Brain microvascular endothelial cell (primary cell): ENCODE measurements around the gene FBXL20.

Source experiments
- DNase-seq: peaks from one replicate; pipeline ENCODE4 v3.0.0-alpha.2; 2020
- H3K27ac ChIP-seq: fragments of 250-450 bp; sonication (Bioruptor Pico); 2 replicates; pipeline ENCODE4 v1.5.1; 2020; ENCODE audit warnings: mild to moderate bottlenecking, moderate library complexity
- H3K27me3 ChIP-seq: fragments of 250-450 bp; sonication (Bioruptor Pico); replicated peaks from 2 replicates; pipeline ENCODE4 v1.5.1; 2020; ENCODE audit warnings: mild to moderate bottlenecking
- H3K36me3 ChIP-seq: fragments of 250-450 bp; sonication (Bioruptor Pico); replicated peaks from 2 replicates; pipeline ENCODE4 v1.5.1; 2020; ENCODE audit warnings: mild to moderate bottlenecking
- H3K4me3 ChIP-seq: 2 replicates; pipeline ENCODE4 v1.5.1; 2011; ENCODE audit warnings: low read depth, mild to moderate bottlenecking, control low read depth, low read length, moderate library complexity
- in situ Hi-C: cut with HindIII; loops from 2 replicates; pipeline ENCODE4 v1.10.0; 2017; ENCODE audit warnings: low sequenced_read_pairs, low pct_ligation_motif_present
- TF ChIP-seq, protein P1 (sequence below): IDR thresholded peaks from 2 replicates; pipeline ENCODE4 v1.5.1; 2011; ENCODE audit warnings: low read depth, mild to moderate bottlenecking, moderate library complexity, low read length, control low read depth, inconsistent platforms; ENCODE audit errors: missing control alignments

FBXL20 gene

DNA sequence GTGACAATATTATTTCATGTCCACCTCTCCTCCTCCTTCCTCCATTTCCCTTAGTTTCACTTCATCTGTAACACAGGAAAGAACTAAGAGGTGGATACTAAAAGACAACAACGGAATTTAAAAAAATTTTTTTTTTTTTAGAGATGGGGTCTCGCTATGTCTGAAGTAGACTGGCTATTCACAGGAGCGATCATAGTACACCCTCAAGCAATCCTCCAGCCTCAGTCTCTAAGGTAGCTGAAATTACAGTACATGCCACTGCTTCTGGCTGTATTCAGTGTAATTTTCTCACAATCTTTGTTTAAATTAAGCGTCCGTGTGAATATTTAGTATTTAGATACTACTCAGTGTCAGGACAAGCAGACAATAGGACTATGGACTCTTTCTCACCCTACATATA is 35.6 kb downstream of the FBXL20 start:
- no peak for DNase-seq
- in situ Hi-C loops = no loop called here
- H3K36me3 ChIP-seq = no peaks in the 10 kb centered on the region
- no peak overlapping the region for H3K4me3 ChIP-seq
- no peak overlapping the region for H3K27ac ChIP-seq
- TF ChIP-seq, protein P1, sequence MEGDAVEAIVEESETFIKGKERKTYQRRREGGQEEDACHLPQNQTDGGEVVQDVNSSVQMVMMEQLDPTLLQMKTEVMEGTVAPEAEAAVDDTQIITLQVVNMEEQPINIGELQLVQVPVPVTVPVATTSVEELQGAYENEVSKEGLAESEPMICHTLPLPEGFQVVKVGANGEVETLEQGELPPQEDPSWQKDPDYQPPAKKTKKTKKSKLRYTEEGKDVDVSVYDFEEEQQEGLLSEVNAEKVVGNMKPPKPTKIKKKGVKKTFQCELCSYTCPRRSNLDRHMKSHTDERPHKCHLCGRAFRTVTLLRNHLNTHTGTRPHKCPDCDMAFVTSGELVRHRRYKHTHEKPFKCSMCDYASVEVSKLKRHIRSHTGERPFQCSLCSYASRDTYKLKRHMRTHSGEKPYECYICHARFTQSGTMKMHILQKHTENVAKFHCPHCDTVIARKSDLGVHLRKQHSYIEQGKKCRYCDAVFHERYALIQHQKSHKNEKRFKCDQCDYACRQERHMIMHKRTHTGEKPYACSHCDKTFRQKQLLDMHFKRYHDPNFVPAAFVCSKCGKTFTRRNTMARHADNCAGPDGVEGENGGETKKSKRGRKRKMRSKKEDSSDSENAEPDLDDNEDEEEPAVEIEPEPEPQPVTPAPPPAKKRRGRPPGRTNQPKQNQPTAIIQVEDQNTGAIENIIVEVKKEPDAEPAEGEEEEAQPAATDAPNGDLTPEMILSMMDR = no peak
- no peaks in the 10 kb centered on the region for H3K27me3 ChIP-seq

DNA sequence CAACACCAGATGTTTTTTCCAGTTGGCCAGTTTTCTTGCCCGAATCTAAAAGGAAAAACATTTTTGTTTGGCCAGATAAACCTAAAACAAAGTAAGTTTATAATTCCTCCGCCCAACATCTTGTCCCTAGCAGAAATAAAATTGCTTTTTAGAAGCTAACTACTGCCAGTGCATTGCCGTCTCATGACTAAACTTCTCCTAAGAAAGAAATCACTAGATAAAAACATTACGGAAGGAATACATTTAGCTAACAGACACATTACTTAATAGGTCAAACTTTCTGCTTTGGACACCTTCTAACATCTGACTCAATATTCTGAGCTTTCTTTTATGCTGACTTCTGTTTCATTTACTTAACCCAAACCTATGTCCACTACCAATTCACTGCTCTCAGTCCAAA is 36.2 kb downstream of the FBXL20 start:
- in situ Hi-C loops = no loop called here
- DNase-seq = no peak
- TF ChIP-seq, protein P1 = no peak
- Histone ChIP-seq H3K27me3 (no peaks in the 10 kb centered on the region), H3K27ac (no peak overlapping the region), H3K4me3 (no peak overlapping the region), H3K36me3 (no peaks in the 10 kb centered on the region)

DNA sequence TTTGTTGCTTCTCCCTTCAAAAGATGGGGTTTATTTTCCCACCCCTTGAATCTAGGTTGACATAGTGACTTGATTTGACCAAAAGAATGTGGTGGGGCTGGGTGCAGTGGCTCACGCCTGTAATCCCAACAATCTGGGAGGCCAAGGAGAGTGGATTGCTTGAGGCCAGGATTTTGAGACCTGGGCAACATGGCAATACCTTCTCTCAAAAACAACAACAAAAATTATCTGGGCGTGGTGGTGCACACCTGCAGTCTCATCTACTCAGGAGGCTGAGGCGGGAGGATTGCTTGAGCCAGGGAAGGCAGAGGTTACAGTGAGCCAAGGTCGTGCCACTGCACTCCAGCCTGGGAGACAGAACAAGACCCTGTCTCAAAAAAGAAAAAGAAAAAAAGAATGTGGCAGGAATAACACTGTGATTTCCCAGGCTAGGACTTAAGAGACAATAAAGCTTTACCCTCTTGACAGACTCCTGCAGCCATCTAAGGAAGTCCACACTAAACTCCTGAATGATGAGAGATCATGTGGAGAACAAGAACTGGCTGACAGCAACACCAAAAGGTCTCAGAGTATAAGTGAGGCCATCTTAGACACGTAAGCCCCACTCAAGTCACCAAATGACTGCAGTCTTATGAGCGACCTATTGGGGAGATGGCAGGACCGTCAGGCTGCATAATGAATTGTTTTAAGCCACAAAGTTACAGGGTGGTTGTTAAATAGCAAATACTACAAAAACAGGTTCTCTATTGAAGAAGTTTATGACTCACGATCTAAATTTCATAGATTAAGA is 37.0 kb downstream of the FBXL20 start:
- DNase-seq = no peak
- Histone ChIP-seq H3K36me3 (no peaks in the 10 kb centered on the region), H3K4me3 (no peak overlapping the region), H3K27me3 (no peaks in the 10 kb centered on the region), H3K27ac (no peak overlapping the region)
- TF ChIP-seq, protein P1 = no peak
- in situ Hi-C loops = no loop called here

DNA sequence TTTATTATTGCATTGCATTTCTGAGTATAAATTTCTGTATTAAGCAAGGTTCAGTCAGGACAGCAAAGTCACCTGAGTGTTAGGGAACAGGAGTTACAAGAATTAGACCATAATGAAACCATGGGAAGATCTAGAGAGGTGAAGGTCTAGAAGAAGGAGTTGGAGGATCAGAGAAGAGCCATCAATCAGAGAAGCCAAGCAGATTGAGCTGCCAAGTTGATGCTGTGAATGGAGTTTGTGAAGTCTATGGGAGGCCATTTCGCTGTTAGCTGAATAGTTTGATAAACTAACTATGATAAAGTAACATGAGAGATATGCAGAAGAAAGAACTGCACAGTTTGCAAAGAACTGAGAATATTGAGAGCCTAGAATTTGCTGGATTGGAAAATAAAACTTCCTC is 40.4 kb downstream of the FBXL20 start:
- H3K36me3 ChIP-seq = no peaks in the 10 kb centered on the region
- TF ChIP-seq, protein P1 = no peak
- H3K4me3 ChIP-seq = no peak overlapping the region
- no peak overlapping the region for H3K27ac ChIP-seq
- in situ Hi-C loops = no loop called here
- no peaks in the 10 kb centered on the region for H3K27me3 ChIP-seq
- DNase-seq = no peak

DNA sequence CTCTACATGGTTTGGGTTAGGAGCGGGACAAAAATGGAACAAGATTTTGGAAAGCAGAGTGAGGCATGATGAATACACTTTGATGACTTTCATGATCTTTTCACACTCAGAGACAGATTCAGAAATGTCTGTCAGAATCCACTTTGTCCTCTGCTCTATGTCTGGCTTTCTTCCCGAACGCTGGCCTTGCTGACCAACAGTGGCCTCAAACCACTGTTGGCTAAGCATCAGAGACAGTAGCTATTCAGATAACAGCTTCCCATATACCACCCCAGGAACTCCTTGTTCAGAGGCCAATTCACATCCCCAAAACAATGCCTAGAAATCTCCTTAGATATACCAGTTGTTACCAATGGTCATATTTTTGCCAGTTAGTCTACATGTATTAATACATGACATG is 40.9 kb downstream of the FBXL20 start:
- Histone ChIP-seq H3K36me3 (no peaks in the 10 kb centered on the region), H3K4me3 (no peak overlapping the region), H3K27me3 (no peaks in the 10 kb centered on the region), H3K27ac (no peak overlapping the region)
- in situ Hi-C loops = no loop called here
- TF ChIP-seq, protein P1 = no peak
- DNase-seq = no peak

DNA sequence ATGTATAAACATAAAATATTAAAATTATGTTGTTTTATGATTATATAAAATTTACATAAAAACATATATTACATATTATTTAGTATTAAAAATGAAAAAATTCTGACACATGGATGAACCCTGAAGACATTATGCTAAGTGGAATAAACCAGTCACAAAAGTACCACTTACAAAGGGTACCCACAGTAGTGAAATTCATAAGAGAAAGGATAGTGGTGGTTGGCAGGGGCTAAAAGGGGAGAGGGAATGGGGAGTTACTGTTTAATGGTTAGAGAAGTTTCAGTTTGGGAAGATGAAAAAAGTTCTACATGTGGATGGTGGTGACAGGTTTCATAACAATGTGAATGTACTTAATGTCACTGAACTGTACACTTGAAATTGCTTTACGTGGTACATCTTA is 41.4 kb downstream of the FBXL20 start:
- Histone ChIP-seq H3K36me3 (no peaks in the 10 kb centered on the region), H3K27me3 (no peaks in the 10 kb centered on the region), H3K27ac (no peak overlapping the region), H3K4me3 (no peak overlapping the region)
- no peak for DNase-seq
- in situ Hi-C loops = no loop called here
- TF ChIP-seq, protein P1 = no peak
